RWPE1 (cell line): ENCODE results near the gene ARHGAP22.

ENCODE experiments used
- CTCF ChIA-PET: fragments of 350-600 bp; sonication (Branson Sonifier 250); formaldehyde crosslinking; extraction: SDS; loops from one replicate; lab custom pipeline; 2021; lab: Yijun Ruan, JAX
- POLR2A ChIA-PET: fragments of 400-600 bp; formaldehyde crosslinking; extraction: SDS; loops from one replicate; lab custom pipeline; 2020; ENCODE audit warnings: antibody characterized with exemption; ENCODE audit not compliant: low non-redundant PET; lab: Yijun Ruan, JAX
- DNase-seq: peaks from one replicate; pipeline ENCODE4 v3.0.0; 2012; ENCODE audit warnings: low spot score
- H3K27ac ChIP-seq: fragments of 450-650 bp; 2 replicates; pipeline ENCODE4 v1.5.1; 2017
- CTCF ChIP-seq: fragments of 450-650 bp; conservative IDR thresholded peaks from 2 replicates; pipeline ENCODE4 v1.5.1; 2017; ENCODE audit warnings: low read depth, mild to moderate bottlenecking

Gene ARHGAP22

DNA sequence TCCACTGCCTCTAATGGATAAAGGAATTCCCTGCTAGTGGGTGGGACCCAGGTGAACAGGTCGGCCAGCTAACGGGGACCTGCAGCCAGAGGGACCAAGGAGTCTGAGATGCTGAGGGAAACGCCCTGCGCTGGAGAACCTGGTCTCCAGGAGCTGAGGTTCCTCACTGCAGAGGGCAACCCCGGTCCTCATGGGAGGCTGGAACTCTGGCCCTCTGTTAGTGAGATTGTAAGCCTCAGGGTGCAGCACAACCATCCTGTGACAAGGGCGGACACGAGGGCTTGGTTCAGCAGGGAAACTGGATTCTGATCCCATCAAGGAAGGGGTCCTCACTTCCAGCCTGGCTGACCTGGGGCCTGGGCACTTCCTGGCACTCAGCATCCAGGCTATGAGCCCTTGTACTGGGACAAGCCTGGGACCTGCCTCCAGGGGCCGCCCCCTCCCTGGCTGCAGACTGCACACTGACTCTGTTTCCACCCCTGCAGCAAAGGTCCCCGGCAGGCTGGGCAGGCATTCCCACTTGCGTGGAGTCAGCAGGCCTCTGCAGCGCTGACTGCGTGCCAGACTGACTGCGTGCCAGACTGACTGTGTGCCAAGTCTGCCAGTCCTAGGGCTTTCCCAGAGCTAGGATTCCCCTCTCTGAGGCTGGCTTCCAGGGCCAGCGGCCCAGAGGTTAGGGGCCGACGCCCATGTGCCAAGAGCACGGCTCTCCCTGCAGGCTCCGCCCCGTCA, 155.2 kb downstream of the ARHGAP22 start:
- POLR2A ChIA-PET = no interaction called here
- H3K27ac ChIP-seq = no peak overlapping the region
- no peak for TF ChIP-seq CTCF
- CTCF ChIA-PET = interaction anchor here (0.5 kb wide), 1 partner anchor 31 kb away, joined by 3 read pairs; no protein-coding TSS in a partner anchor
- DNase-seq = no peak

GRCh38 chr10:48448796-48449195, 156.1 kb downstream of the ARHGAP22 start:
- CTCF ChIA-PET = interaction anchor here (0.5 to 0.6 kb wide), 2 partner anchors 32 to 65 kb away, joined by 3 to 4 read pairs; no protein-coding TSS in a partner anchor
- DNase-seq = no peak
- POLR2A ChIA-PET = no interaction called here
- no peak for TF ChIP-seq CTCF
- no peak overlapping the region for H3K27ac ChIP-seq

- POLR2A ChIA-PET = no interaction called here
- DNase-seq = no peak
- CTCF ChIA-PET = interaction anchor here (3.5 kb wide), 1 partner anchor 62 kb away, joined by 15 read pairs; no protein-coding TSS in a partner anchor
- no peak overlapping the region for H3K27ac ChIP-seq
- TF ChIP-seq CTCF = no peak
These were observed 157.3 kb downstream of the ARHGAP22 start for GRCh38 chr10:48447356-48448215.

DNA sequence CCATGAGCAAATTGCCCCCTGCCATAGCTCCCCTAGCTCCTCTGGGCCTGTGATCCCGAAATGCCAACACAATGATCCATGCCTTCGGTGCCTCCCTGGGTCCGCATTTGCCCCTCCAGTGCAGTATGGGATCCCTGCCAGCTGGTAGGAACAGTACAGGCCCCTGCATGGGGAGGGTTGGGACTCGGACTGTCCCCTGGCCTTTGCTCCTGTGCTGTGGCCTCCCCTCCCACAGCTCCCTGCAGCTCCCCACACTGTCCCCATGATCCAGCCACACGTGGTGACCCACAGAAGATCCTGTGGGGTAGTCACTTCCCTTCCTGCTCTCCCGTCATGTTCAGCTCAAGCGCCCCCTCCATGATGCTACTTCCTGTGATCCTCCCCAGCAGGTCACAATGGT, 158.1 kb downstream of the ARHGAP22 start:
- no peak for TF ChIP-seq CTCF
- ChIA-PET CTCF (interaction anchor here (2.7 to 3.5 kb wide), 3 partner anchors 60 to 83 kb away, joined by 8 to 15 read pairs (median 15); no protein-coding TSS in a partner anchor), POLR2A (interaction anchor here (0.6 kb wide), 1 partner anchor 827 kb away, joined by 3 read pairs; no protein-coding TSS in a partner anchor)
- H3K27ac ChIP-seq = no peak overlapping the region
- no peak for DNase-seq

- no peak overlapping the region for H3K27ac ChIP-seq
- ChIA-PET CTCF (interaction anchor here (0.9 to 3.5 kb wide), 5 partner anchors 10 to 82 kb away, joined by 4 to 15 read pairs (median 8); no protein-coding TSS in a partner anchor), POLR2A (no interaction called here)
- no peak for DNase-seq
- TF ChIP-seq CTCF = no peak
These were observed 158.9 kb downstream of the ARHGAP22 start for GRCh38 chr10:48445932-48446331.
